H7 (cell line): ENCODE results near the gene PRICKLE3. TPM values are rescaled to one million over a fixed set of nuclear protein-coding genes. Genes with fewer than 3 reads are reported as not detected.

Experiments used
- DNase-seq: peaks from one replicate; pipeline ENCODE4 v3.0.0; 2012
- H3K27me3 ChIP-seq: 2 replicates; pipeline ENCODE4 v1.6.0; 2011; ENCODE audit warnings: mild to moderate bottlenecking, low read length; ENCODE audit not compliant: control insufficient read depth, insufficient read depth
- H3K36me3 ChIP-seq: replicated peaks from 2 replicates; pipeline ENCODE4 v1.5.1; 2011; ENCODE audit warnings: low read length; ENCODE audit not compliant: control insufficient read depth, insufficient read depth
- H3K4me3 ChIP-seq: 2 replicates; pipeline ENCODE4 v1.5.1; 2011; ENCODE audit warnings: low read depth, mild to moderate bottlenecking, control low read depth, low read length, moderate library complexity; ENCODE audit not compliant: insufficient read depth
- total RNA-seq: library from RNA; depleted of rRNA; stranded (reverse); fragments of >200 nt; shearing (Covaris generic); gene quantifications from 2 replicates; pipeline ENCODE4 v1.2.3, GENCODE V29; 2014; rRNA removed

The PRICKLE3 gene
- total RNA-seq = 8.9 and 13.9 TPM in 2 replicates

- Histone ChIP-seq H3K27me3 (no peaks in the 10 kb centered on the region), H3K4me3 (peak within 1 kb of the TSS; percentile 63), H3K36me3 (no peaks in the 10 kb centered on the region)
- peak; percentile 86 for DNase-seq
Observed at GRCh38 chrX:49186125-49187027, at the start of gene PRICKLE3. Gene PRICKLE3 (minus strand): TSS chrX:49186373. CDS start chrX:49186297, 76 bp downstream.

- DNase-seq = peak; percentile 39
- Histone ChIP-seq H3K4me3 (no peak overlapping the region), H3K27me3 (no peaks in the 10 kb centered on the region), H3K36me3 (no peaks in the 10 kb centered on the region)
Observed at GRCh38 chrX:49233887-49234555, 47.8 kb upstream of the PRICKLE3 start.

- H3K27me3 ChIP-seq = no peaks in the 10 kb centered on the region
- no peaks in the 10 kb centered on the region for H3K36me3 ChIP-seq
- H3K4me3 ChIP-seq = no peak within 1 kb of the TSS
- DNase-seq = no peak
Observed at GRCh38 chrX:49233176-49233575, 47.0 kb upstream of the PRICKLE3 start, which contains the start of gene CACNA1F. Gene CACNA1F (minus strand): TSS chrX:49233340. CDS start chrX:49233309, 31 bp downstream.

- Histone ChIP-seq H3K36me3 (no peaks in the 10 kb centered on the region), H3K4me3 (no peak overlapping the region), H3K27me3 (no peaks in the 10 kb centered on the region)
- no peak for DNase-seq
Observed at GRCh38 chrX:49232525-49232924, 46.4 kb upstream of the PRICKLE3 start.

- no peak overlapping the region for H3K4me3 ChIP-seq
- DNase-seq = no peak
- no peaks in the 10 kb centered on the region for H3K36me3 ChIP-seq
- H3K27me3 ChIP-seq = no peaks in the 10 kb centered on the region
Observed at GRCh38 chrX:49231333-49232000, 45.3 kb upstream of the PRICKLE3 start.

- Histone ChIP-seq H3K36me3 (no peaks in the 10 kb centered on the region), H3K4me3 (peak overlapping the region; percentile 40), H3K27me3 (no peaks in the 10 kb centered on the region)
- peak; percentile 94 for DNase-seq
Observed at GRCh38 chrX:49230500-49231232, 44.5 kb upstream of the PRICKLE3 start.

- H3K4me3 ChIP-seq = no peak overlapping the region
- no peak for DNase-seq
- no peaks in the 10 kb centered on the region for H3K36me3 ChIP-seq
- H3K27me3 ChIP-seq = no peaks in the 10 kb centered on the region
Observed at GRCh38 chrX:49228185-49228584, 42.0 kb upstream of the PRICKLE3 start.

GRCh38 chrX:49227726-49228125 lies 41.6 kb upstream of the PRICKLE3 start:
- DNase-seq = no peak
- no peaks in the 10 kb centered on the region for H3K36me3 ChIP-seq
- no peaks in the 10 kb centered on the region for H3K27me3 ChIP-seq
- no peak overlapping the region for H3K4me3 ChIP-seq

GRCh38 chrX:49226946-49227345 lies 40.8 kb upstream of the PRICKLE3 start:
- H3K4me3 ChIP-seq = no peak overlapping the region
- H3K27me3 ChIP-seq = no peaks in the 10 kb centered on the region
- no peaks in the 10 kb centered on the region for H3K36me3 ChIP-seq
- DNase-seq = no peak

- Histone ChIP-seq H3K4me3 (no peak overlapping the region), H3K27me3 (no peaks in the 10 kb centered on the region), H3K36me3 (no peaks in the 10 kb centered on the region)
- no peak for DNase-seq
Observed at GRCh38 chrX:49225858-49226257, 39.7 kb upstream of the PRICKLE3 start.

- Histone ChIP-seq H3K27me3 (no peaks in the 10 kb centered on the region), H3K4me3 (no peak overlapping the region), H3K36me3 (no peaks in the 10 kb centered on the region)
- no peak for DNase-seq
Observed at GRCh38 chrX:49221868-49222267, 35.7 kb upstream of the PRICKLE3 start.

- DNase-seq = no peak
- Histone ChIP-seq H3K27me3 (no peaks in the 10 kb centered on the region), H3K4me3 (no peak overlapping the region), H3K36me3 (no peaks in the 10 kb centered on the region)
Observed at GRCh38 chrX:49220100-49220499, 33.9 kb upstream of the PRICKLE3 start.

GRCh38 chrX:49214996-49215526 lies 28.9 kb upstream of the PRICKLE3 start:
- no peaks in the 10 kb centered on the region for H3K27me3 ChIP-seq

GRCh38 chrX:49214416-49214815 lies 28.2 kb upstream of the PRICKLE3 start:
- DNase-seq = no peak
- Histone ChIP-seq H3K4me3 (no peak overlapping the region), H3K36me3 (no peaks in the 10 kb centered on the region), H3K27me3 (no peaks in the 10 kb centered on the region)

More at GRCh38 chrX:49214996-49215526, 28.9 kb upstream of the PRICKLE3 start:
- Histone ChIP-seq H3K4me3 (no peak overlapping the region), H3K36me3 (no peaks in the 10 kb centered on the region)
- no peak for DNase-seq
